H4 (cell line): Measurements from ENCODE around the gene TRMU. TPM values are rescaled to one million over a fixed set of nuclear protein-coding genes. Genes with fewer than 3 reads are reported as not detected.

ENCODE experiments used
- total RNA-seq: library from RNA; depleted of rRNA; stranded (reverse); fragments of >200 nt; shearing (Covaris generic); gene quantifications from 2 replicates; pipeline ENCODE4 v1.2.3, GENCODE V29; 2014; rRNA removed

The TRMU gene
- total RNA-seq, 1 experiment from 2014 or later: 37.0 TPM

Other genes starting within 250 kb of the TRMU start
- gene PPARA, start 185.2 kb upstream of the TRMU start, total RNA-seq: 4.2 and 4.6 TPM in 2 replicates
- gene CDPF1, start 85.4 kb upstream of the TRMU start, total RNA-seq: 3.2 and 8.2 TPM in 2 replicates
- gene PKDREJ, start 72.4 kb upstream of the TRMU start, total RNA-seq: not detected in 2 replicates
- 21.5 and 26.9 TPM in 2 replicates for gene TTC38, start 67.7 kb upstream of the TRMU start, total RNA-seq
- gene GTSE1, start 38.8 kb upstream of the TRMU start, total RNA-seq: 13.5 and 13.9 TPM in 2 replicates
- gene CELSR1, start 201.9 kb downstream of the TRMU start, total RNA-seq: 5.7 and 12.7 TPM in 2 replicates